A172 (cell line): ENCODE results near the gene SLC15A3. TPM values are rescaled to one million over a fixed set of nuclear protein-coding genes. Genes with fewer than 3 reads are reported as not detected.
A peak's percentile ranks its signal among the peaks of the same experiment; 100 is the strongest.
"Not testable (repeated sequence)": the region's sequence is repeated elsewhere in the genome, so short reads cannot be mapped to it uniquely, and the experiment has no call there.

Experiments used
- DNase-seq: peaks from one replicate; pipeline ENCODE4 v3.0.0-alpha.2; 2015; ENCODE audit warnings: low spot score
- total RNA-seq: library from RNA; depleted of rRNA; stranded (reverse); fragments of >200 nt; shearing (Covaris generic); gene quantifications from 2 replicates; pipeline ENCODE4 v1.2.3, GENCODE V29; 2014

Gene SLC15A3
- total RNA-seq, 1 experiment from 2014 or later: 6.5 TPM

- DNase-seq: no peak
Observed at GRCh38 chr11:60977224-60977623, 25.2 kb upstream of the SLC15A3 start.

GRCh38 chr11:60974726-60975125, 22.8 kb upstream of the SLC15A3 start:
- DNase-seq: no peak

GRCh38 chr11:60974316-60974715, 22.3 kb upstream of the SLC15A3 start:
- DNase-seq: not testable (repeated sequence)

- no peak for DNase-seq
Observed at GRCh38 chr11:60973699-60974098, 21.7 kb upstream of the SLC15A3 start.

GRCh38 chr11:60972182-60973030, 20.4 kb upstream of the SLC15A3 start:
- DNase-seq: no peak

GRCh38 chr11:60971520-60971919, 19.5 kb upstream of the SLC15A3 start, which contains the start of gene CD6:
TSS of gene CD6 (plus strand) at chr11:60971680. CDS start at chr11:60971866, 186 bp downstream.
- DNase-seq: no peak

GRCh38 chr11:60970890-60971289, 18.9 kb upstream of the SLC15A3 start:
- no peak for DNase-seq

- peak; percentile 26 for DNase-seq
Observed at GRCh38 chr11:60970369-60970774, 18.4 kb upstream of the SLC15A3 start.

- DNase-seq: no peak
Observed at GRCh38 chr11:60968223-60968622, 16.2 kb upstream of the SLC15A3 start.

- DNase-seq: no peak
Observed at GRCh38 chr11:60966890-60967289, 14.9 kb upstream of the SLC15A3 start.

- DNase-seq: no peak
Observed at GRCh38 chr11:60964801-60965200, 12.8 kb upstream of the SLC15A3 start.

GRCh38 chr11:60960405-60960804, 8.4 kb upstream of the SLC15A3 start:
- no peak for DNase-seq

- no peak for DNase-seq
Observed at GRCh38 chr11:60959431-60959830, 7.5 kb upstream of the SLC15A3 start.

GRCh38 chr11:60957188-60957587, 5.2 kb upstream of the SLC15A3 start:
- no peak for DNase-seq

GRCh38 chr11:60955571-60955970, 3.6 kb upstream of the SLC15A3 start:
- no peak for DNase-seq

GRCh38 chr11:60954421-60954820, 2.4 kb upstream of the SLC15A3 start:
- no peak for DNase-seq

- no peak for DNase-seq
Observed at GRCh38 chr11:60953781-60954180, 1.8 kb upstream of the SLC15A3 start.

- no peak for DNase-seq
Observed at GRCh38 chr11:60952742-60953170, 780 bp upstream of the SLC15A3 start.

- no peak for DNase-seq
Observed at GRCh38 chr11:60951606-60951903, 421 bp downstream of the SLC15A3 start.

- DNase-seq: no peak
Observed at GRCh38 chr11:60950933-60951605, 907 bp downstream of the SLC15A3 start.

GRCh38 chr11:60950024-60950423, 2.0 kb downstream of the SLC15A3 start:
- DNase-seq: no peak

GRCh38 chr11:60948250-60948649, 3.7 kb downstream of the SLC15A3 start:
- no peak for DNase-seq

- no peak for DNase-seq
Observed at GRCh38 chr11:60947700-60948099, 4.3 kb downstream of the SLC15A3 start.
